ENCODE measurements around the gene CACNB2. TPM values are rescaled to one million over a fixed set of nuclear protein-coding genes. Genes with fewer than 3 reads are reported as not detected.

CACNB2 gene
- total RNA-seq, 1 experiment from 2014 or later, result 34.1 TPM

DNA sequence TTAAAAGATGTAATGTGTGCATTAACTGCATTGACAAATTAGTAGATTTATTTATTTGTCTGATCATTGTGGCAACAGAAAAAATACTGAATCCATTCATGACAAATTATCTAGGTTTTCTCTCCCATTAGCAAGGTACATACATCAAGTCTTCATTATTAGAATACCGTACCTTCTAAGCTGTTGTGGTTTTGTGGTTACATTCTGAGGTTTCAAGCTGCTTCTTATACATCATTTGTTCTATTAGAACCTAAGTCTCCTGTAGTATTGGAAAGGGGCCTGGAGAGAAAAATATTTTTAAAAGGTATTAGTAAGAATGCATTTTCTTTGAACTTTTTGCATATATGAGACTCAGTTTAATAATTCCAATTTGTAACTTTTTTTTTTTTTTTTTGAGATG, 26.3 kb upstream of the CACNB2 start:
- Histone ChIP-seq H3K27ac (ENCODE audit: low read depth, low read length, poor library complexity, severe bottlenecking) (no peak overlapping the region), H3K4me3 (ENCODE audit: low read depth, low read length, poor library complexity, severe bottlenecking) (no peak overlapping the region), H3K36me3 (ENCODE audit: insufficient read depth, low read length, poor library complexity, severe bottlenecking) (no peaks in the 10 kb centered on the region), H3K27me3 (replicated peaks; ENCODE audit: insufficient read depth, low read depth, low read length, poor library complexity) (no peaks in the 10 kb centered on the region), H3K9me3 (ENCODE audit: low read depth, low read length, poor library complexity, severe bottlenecking) (no peaks in the 10 kb centered on the region), H3K4me1 (ENCODE audit: insufficient read depth, low read length, poor library complexity, severe bottlenecking) (no peaks in the 10 kb centered on the region)
- intact Hi-C loops (cut with micrococcal nuclease; ENCODE audit: unreplicated experiment), result no loop called here
- CTCF ChIA-PET, result no interaction called here
- no TSS peak for BruUV-seq (replicated peaks)
- POLR2A ChIA-PET (ENCODE audit: low non-redundant PET), result no interaction called here
- no peak for TF ChIP-seq EZH2 (IDR thresholded peaks at IDR 0.05; ENCODE audit: borderline replicate concordance, low read depth, low read length, poor library complexity, severe bottlenecking)
- TF ChIP-seq, protein P1, sequence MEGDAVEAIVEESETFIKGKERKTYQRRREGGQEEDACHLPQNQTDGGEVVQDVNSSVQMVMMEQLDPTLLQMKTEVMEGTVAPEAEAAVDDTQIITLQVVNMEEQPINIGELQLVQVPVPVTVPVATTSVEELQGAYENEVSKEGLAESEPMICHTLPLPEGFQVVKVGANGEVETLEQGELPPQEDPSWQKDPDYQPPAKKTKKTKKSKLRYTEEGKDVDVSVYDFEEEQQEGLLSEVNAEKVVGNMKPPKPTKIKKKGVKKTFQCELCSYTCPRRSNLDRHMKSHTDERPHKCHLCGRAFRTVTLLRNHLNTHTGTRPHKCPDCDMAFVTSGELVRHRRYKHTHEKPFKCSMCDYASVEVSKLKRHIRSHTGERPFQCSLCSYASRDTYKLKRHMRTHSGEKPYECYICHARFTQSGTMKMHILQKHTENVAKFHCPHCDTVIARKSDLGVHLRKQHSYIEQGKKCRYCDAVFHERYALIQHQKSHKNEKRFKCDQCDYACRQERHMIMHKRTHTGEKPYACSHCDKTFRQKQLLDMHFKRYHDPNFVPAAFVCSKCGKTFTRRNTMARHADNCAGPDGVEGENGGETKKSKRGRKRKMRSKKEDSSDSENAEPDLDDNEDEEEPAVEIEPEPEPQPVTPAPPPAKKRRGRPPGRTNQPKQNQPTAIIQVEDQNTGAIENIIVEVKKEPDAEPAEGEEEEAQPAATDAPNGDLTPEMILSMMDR (conservative IDR thresholded peaks at IDR 0.05; ENCODE audit: low read depth, low read length), result no peak
- DNase-seq (ENCODE audit: low spot score), result no peak

DNA sequence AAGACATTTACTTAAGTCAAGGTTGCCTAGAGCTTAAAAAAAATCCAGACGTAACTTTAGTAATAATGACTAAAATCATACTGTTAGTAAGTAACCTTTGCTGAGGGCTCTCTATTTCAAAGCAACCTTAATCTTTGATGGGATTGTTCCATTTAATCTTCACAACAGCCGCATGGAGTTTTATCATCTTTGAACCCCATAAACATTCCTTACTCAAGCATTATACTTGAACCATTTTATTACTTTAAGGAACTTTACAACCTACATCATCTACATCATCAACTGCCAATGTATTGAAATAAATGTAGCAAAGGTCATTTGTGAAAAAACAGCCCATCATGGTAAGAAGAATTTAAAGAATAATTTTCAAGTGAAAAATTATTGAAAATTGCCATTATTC, 22.9 kb upstream of the CACNB2 start:
- POLR2A ChIA-PET (ENCODE audit: low non-redundant PET), result interaction anchor here (0.6 kb wide), 1 partner anchor 17 kb away, joined by 3 read pairs; no protein-coding TSS in a partner anchor
- no TSS peak for BruUV-seq (replicated peaks)

DNA sequence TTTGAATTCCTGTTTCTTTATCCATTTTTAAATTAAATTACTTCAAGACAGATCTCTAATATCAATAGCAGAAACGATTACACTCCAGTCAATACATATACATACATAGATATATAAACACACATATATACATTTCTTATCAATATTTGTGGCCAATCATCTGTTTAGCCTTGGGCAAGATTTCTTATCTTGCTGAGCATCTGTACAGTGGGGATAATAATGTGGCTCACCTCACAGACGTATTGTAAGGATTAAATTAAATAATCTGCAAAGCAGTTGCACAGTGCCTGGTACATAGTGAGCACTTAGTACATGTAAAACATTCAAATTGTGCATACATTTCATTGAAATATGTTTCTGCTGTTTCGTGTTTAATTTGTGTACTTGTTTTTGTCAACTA, 17.5 kb upstream of the CACNB2 start:
- POLR2A ChIA-PET (ENCODE audit: low non-redundant PET), result no interaction called here
- CTCF ChIA-PET, result no interaction called here
- TF ChIP-seq, protein P1 (conservative IDR thresholded peaks at IDR 0.05; ENCODE audit: low read depth, low read length), result no peak
- TF ChIP-seq EZH2 (IDR thresholded peaks at IDR 0.05; ENCODE audit: borderline replicate concordance, low read depth, low read length, poor library complexity, severe bottlenecking), result no peak
- Histone ChIP-seq H3K36me3 (ENCODE audit: insufficient read depth, low read length, poor library complexity, severe bottlenecking) (no peaks in the 10 kb centered on the region), H3K27ac (ENCODE audit: low read depth, low read length, poor library complexity, severe bottlenecking) (no peak overlapping the region), H3K9me3 (ENCODE audit: low read depth, low read length, poor library complexity, severe bottlenecking) (no peaks in the 10 kb centered on the region), H3K27me3 (replicated peaks; ENCODE audit: insufficient read depth, low read depth, low read length, poor library complexity) (no peaks in the 10 kb centered on the region), H3K4me3 (ENCODE audit: low read depth, low read length, poor library complexity, severe bottlenecking) (no peak overlapping the region), H3K4me1 (ENCODE audit: insufficient read depth, low read length, poor library complexity, severe bottlenecking) (no peaks in the 10 kb centered on the region)
- intact Hi-C loops (cut with micrococcal nuclease; ENCODE audit: unreplicated experiment), result no loop called here
- no TSS peak for BruUV-seq (replicated peaks)
- DNase-seq (ENCODE audit: low spot score), result no peak

More for the DNA sequence above, 22.9 kb upstream of the CACNB2 start:
- no peaks in the 10 kb centered on the region for H3K4me1 ChIP-seq (ENCODE audit: insufficient read depth, low read length, poor library complexity, severe bottlenecking)
- no peaks in the 10 kb centered on the region for H3K9me3 ChIP-seq (ENCODE audit: low read depth, low read length, poor library complexity, severe bottlenecking)
- H3K36me3 ChIP-seq (ENCODE audit: insufficient read depth, low read length, poor library complexity, severe bottlenecking), result no peaks in the 10 kb centered on the region
- H3K27ac ChIP-seq (ENCODE audit: low read depth, low read length, poor library complexity, severe bottlenecking), result no peak overlapping the region
- H3K27me3 ChIP-seq (replicated peaks; ENCODE audit: insufficient read depth, low read depth, low read length, poor library complexity), result no peaks in the 10 kb centered on the region
- intact Hi-C loops (cut with micrococcal nuclease; ENCODE audit: unreplicated experiment), result no loop called here
- no peak for DNase-seq (ENCODE audit: low spot score)
- CTCF ChIA-PET, result no interaction called here
- no peak overlapping the region for H3K4me3 ChIP-seq (ENCODE audit: low read depth, low read length, poor library complexity, severe bottlenecking)
- no peak for TF ChIP-seq EZH2 (IDR thresholded peaks at IDR 0.05; ENCODE audit: borderline replicate concordance, low read depth, low read length, poor library complexity, severe bottlenecking)
- TF ChIP-seq, protein P1 (conservative IDR thresholded peaks at IDR 0.05; ENCODE audit: low read depth, low read length), result no peak
